Measurements from ENCODE around the gene FRMPD3. TPM values are rescaled to one million over a fixed set of nuclear protein-coding genes. Genes with fewer than 3 reads are reported as not detected.
"Not testable (repeated sequence)": the region's sequence is repeated elsewhere in the genome, so short reads cannot be mapped to it uniquely, and the experiment has no call there.

The FRMPD3 gene
- total RNA-seq, 2 donors from 2014 or later = 0.17 to 0.27 TPM

- DNase-seq = no peak
- no peak for ATAC-seq
- intact Hi-C loops (cut with DNase I, micrococcal nuclease) = no loop called here
These were observed 21.5 kb downstream of the FRMPD3 start for GRCh38 chrX:107470971-107471370.

- intact Hi-C loops (cut with DNase I, micrococcal nuclease); ATAC-seq: not testable (repeated sequence)
These were observed 22.0 kb downstream of the FRMPD3 start for GRCh38 chrX:107471420-107471819.

GRCh38 chrX:107477406-107477805, 28.0 kb downstream of the FRMPD3 start:
- intact Hi-C loops (cut with DNase I, micrococcal nuclease) = no loop called here
- no peak for ATAC-seq
- DNase-seq = no peak

More at GRCh38 chrX:107471420-107471819, 22.0 kb downstream of the FRMPD3 start:
- not testable (repeated sequence) for DNase-seq

- intact Hi-C loops (cut with DNase I, micrococcal nuclease) = no loop called here
- DNase-seq = no peak
- ATAC-seq = no peak
These were observed 30.8 kb downstream of the FRMPD3 start for GRCh38 chrX:107480272-107480671.

GRCh38 chrX:107482046-107482445, 32.6 kb downstream of the FRMPD3 start:
- DNase-seq = no peak
- no peak for ATAC-seq
- intact Hi-C loops (cut with DNase I, micrococcal nuclease) = no loop called here

- intact Hi-C loops (cut with DNase I, micrococcal nuclease) = no loop called here
- no peak for ATAC-seq
- DNase-seq = peak in 1 of 2 donors; percentile 6
These were observed 34.7 kb downstream of the FRMPD3 start for GRCh38 chrX:107484002-107484726.

- ATAC-seq (no peak), DNase-seq (no peak)
- intact Hi-C loops (cut with DNase I, micrococcal nuclease) = no loop called here
These were observed 35.6 kb downstream of the FRMPD3 start for GRCh38 chrX:107485013-107485412.

GRCh38 chrX:107493141-107493540, 43.7 kb downstream of the FRMPD3 start:
- no peak for DNase-seq
- intact Hi-C loops (cut with DNase I, micrococcal nuclease) = no loop called here
- no peak for ATAC-seq

GRCh38 chrX:107496786-107497185, 47.3 kb downstream of the FRMPD3 start:
- ATAC-seq = no peak
- DNase-seq = no peak
- intact Hi-C loops (cut with DNase I, micrococcal nuclease) = no loop called here

Other genes starting within 250 kb of the FRMPD3 start
- 1 to 10 TPM; 2.4 to 3.7 TPM for gene NUP62CL, start 243.2 kb upstream of the FRMPD3 start, total RNA-seq
- gene DNAAF6, start 243.0 kb upstream of the FRMPD3 start, total RNA-seq = not detected
- gene PRPS1, start 178.9 kb downstream of the FRMPD3 start, total RNA-seq = 1 to 10 TPM; 8.1 to 9.4 TPM

All from left colon (tissue), 2 donors.